Activated CD8-positive, alpha-beta memory T cell treated with anti-CD3 and anti-CD28 coated beads for 24 hours (primary cell): ENCODE measurements around the gene STARD6.
"Not testable (repeated sequence)": the region's sequence is repeated elsewhere in the genome, so short reads cannot be mapped to it uniquely, and the experiment has no call there.

Experiments
- DNase-seq: peaks from one replicate; pipeline ENCODE4 v3.0.0-alpha.2; 2020

Gene STARD6

DNA sequence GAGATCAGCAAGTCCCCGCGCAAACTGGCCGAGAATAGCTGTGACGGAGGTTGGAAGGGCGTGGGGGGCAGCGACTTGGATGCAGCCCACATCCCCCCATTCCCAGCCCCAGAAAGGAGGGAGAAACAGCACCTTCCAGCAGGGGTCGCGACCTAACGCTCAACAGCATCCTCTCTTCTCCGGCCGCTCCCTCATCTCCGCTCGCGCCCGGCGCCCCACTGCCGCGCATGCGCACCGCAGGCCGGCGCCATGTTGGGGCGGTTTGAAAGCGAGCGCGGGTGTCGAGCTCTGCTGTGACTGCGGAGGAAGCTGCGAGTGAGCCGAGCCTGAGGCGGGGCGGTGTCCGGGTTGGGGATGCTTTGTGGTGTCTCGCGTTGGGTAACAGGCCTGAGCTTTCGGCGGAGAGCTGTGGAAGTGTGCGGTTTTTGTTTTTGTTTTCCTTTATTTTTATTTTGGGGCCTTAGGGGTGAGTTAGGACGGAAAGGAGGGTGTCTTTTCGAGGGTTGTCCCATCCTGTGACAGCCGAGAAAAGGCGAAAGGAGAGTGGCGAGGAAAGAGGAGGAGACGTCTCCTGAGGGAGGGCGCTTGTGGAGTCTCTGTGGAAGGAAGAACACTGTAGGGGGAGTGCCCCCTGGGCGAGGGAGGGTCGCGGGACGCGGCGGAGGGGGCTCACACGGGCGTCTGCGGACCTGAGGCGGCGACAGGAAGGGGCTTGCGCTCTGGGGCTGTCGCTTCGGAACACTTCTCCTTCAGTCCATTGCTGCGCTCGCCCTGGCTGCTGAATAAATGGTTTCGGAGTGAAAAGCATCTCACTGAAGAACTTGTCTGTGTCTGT, at the start of gene STARD6, which contains the start of gene C18orf54:
Gene STARD6 (minus strand): TSS at position 199 of the 835 bp plus-strand sequence. CDS start 3,285 bp downstream, outside the sequence.
Gene C18orf54 (plus strand): TSS at position 247 of the 835 bp plus-strand sequence. CDS start 2,667 bp downstream, outside the sequence.
- DNase-seq: peak; percentile 92

DNA sequence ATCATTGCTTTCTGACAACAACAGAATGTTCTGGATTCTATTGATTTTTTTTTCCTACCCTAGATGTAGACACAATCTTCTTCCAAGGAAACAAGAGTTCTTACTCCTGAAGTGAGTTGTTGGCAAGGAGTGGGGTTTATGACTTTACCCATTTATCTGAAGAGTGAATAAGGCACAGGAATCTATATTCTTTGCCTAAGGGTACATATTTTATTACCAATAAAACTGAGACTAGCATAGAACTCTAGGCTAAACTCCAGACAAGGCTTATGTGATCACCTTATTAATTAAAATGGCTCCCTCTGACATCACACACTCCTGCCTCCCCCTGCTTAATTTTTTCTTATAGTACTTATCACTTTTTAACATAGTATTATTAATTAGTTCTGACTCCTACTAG, 47.6 kb upstream of the STARD6 start:
- no peak for DNase-seq

DNA sequence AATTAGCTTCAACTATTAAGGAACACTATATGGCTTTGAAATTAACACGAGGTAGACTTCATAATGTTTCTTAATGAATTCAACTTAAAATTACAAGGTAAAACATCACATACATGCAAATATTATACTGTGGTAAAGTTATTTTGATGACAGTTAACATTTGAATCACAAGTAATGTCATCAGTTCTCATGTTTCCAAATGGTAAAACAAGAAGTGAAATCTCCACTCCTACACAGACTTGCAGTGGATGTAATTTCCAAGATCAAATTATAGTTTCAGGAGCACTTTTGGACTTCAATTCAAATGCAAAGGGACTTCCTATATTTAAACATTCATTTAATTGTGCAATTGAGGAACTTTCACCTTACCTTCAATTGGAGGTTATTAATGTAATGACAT, 39.1 kb upstream of the STARD6 start:
- no peak for DNase-seq

DNA sequence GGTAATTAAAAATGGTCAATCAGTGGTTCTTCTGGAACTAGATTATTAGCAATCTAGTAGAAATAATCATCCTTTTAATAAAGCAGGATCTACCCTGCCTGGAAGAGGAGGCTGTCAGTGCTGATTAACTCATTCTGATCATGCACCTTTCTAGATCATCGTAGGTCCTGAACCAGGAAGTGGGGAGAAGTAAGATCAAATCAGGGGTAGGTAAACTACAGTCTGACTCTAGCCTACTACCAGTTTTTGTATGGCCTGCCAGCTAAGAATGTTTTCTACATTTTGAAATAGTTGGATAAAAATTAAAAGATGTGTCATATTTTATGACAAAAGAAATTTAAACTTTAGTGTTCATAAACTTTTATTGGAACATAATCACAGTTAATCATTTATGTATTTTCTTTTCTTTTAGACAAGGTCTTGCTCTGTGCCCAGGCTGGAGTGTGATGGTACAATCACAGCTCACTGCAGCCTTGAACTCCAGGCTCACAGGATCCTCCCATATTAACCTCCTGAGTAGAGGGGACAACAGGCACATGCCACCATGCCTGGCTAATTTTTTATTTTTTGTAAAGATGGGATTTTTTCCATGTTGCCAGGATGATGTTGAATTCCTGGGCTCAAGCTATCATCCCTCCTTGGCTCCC, 36.1 kb upstream of the STARD6 start:
- DNase-seq: no peak

DNA sequence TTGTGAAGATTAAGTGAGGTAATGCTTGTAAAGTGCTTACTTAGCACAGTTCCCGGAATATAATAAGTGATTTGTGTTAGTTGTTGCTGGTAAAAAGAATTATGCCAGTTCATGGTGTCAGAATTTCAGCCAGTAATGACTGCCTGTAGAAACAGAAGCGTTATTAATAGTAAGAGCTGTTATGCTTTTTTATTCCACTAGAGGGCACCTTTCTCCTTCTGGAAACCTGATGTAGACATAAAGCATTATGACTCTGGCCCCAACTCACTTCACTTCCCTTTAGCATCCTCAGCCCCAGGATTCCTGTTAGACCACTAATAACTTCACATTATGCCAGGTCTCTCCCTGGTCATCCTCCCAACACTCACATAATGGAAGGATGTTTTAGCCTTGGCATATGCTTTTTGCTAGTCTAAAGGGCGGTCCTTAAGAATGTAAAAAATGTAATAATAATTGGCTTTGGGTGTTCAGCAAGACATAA, 34.9 kb upstream of the STARD6 start:
- DNase-seq: no peak

GRCh38 chr18:54390838-54391237, 33.2 kb upstream of the STARD6 start:
- no peak for DNase-seq

- DNase-seq: no peak
Observed at GRCh38 chr18:54389143-54389505, 31.5 kb upstream of the STARD6 start.

DNA sequence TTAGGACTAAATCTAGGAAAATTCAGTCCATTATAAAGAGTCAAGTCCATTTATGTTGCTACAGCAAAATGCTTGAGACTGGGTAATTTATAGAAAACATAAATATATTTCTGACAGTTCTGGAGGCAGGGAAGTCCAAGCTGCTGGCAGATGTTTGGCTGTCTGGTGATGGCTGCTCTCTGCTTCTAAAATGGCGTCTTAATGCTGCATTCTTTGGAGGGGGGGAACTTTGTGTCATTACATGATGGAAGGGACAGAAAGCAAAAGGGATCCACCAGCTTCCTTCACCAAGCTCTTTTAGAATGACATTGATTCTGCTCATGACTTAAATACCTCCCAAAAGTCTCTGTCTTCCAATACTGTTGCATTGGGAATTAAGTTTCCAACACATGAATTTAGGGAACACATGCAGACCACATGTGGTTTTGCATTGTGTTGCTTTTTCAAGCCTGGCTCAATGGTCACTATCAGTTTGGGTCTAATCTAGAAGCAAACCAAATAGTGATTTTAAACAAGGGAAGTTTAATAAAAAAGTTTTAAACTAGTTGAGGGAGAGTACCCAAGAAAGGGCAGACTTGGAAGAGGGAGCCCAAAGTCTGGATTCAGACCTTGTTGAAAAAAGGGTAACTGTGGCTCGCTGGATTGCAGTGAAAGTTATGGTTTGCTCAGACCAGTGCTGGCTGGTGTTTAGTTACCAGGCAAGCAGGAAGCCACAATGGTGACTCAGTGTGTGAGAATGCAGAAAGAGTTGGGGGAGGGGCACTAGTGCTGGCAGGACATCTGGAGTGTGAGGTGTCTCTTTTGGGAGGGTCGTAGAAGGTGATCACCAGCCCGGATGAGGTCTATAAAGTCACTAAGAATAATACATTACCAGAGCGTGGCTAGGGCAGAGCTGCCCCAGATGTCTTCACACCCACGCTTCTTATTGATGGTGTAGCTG, 30.8 kb upstream of the STARD6 start:
- DNase-seq: no peak

GRCh38 chr18:54387631-54388030, 30.0 kb upstream of the STARD6 start:
- no peak for DNase-seq

DNA sequence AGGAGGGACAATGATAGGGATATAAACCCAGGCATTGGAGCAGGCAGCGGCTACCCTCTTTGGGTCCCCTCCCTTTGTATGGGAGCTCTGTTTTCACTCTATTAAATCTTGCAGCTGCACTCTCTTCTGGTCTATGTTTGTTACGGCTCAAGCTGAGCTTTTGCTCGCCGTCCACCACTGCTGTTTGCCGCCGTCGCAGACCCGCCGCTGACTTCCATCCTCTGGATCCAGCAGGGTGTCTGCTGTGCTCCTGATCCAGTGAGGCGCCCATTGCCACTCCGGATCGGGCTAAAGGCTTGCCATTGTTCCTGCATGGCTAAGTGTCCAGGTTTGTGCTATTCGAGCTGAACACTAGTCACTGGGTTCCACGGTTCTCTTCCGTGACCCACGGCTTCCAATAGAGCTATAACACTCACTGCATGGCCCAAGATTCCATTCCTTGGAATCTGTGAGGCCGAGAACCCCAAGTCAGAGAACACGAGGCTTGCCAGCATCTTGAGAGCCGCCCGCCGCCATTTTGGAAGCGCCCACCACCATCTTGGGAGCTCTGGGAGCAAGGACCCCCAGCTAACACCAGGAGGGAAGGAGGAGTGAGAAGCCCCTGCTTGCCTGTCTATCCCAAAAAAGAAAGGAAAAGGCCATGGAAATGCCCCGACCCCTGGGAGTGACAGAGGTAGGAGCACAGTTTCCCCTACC, 29.3 kb upstream of the STARD6 start:
- DNase-seq: not testable (repeated sequence)

DNA sequence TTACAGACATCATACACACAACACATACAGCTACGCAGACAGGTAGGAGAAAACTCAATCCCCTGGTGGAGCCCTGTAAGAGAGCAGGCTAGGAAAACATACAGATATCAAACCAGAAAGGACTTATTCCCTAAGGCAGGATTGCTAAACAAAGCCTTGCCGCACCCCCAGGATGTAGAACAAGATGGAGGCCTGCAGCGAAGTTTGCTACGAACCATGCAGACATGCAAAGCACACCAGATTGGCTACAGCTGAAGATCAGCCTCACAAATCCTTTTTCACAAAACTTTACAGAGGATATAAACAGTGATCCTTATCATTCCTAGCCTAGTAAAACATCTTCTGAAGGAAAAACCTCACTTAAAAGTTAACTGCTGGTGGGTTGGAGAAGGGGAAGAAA, 28.4 kb upstream of the STARD6 start:
- no peak for DNase-seq

DNA sequence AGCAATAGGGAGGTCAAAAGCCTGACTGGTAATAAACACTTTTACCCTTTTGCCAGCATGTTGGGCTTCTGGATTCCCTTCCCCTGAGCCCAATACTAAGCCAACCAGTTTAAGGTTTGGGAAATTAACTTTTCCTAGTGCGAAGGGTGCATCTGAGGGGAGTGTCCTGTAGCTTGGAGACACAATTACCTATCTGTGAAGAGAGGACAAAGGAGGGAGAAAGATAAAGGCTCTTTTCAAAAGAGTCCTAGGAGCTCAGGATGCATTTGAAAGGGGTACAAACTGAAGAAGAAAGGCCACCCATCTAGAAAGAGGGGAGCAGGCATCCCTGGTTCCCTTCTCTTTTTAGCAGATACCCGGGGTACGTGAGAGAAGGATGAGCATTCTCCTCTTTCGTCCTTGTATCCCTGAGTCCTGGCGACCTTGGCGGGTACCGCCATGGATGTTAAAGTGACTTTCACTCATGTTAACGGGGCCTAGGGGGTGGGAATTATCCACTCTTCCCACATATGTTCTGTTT, 25.1 kb upstream of the STARD6 start:
- DNase-seq: no peak

DNA sequence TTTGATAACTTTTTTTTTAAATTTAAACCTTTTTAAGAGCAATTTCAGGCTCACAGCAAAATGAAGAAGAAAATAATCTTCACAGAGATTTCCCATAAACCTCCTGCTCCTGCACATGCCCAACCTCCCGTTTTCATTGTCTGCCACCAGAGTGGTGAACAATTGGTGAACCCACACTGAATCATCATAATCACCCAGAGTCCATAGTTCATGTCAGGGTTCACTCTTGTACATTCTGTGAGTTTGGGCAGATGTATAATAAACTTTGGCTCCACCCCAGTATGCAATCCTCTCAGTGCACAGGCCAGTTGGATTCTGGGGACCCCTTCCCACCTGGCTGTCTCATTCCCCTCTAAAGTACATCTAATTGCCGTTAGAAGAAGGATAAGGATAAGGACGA, 24.4 kb upstream of the STARD6 start:
- DNase-seq: no peak

- DNase-seq: no peak
Observed at GRCh38 chr18:54381640-54382039, 24.0 kb upstream of the STARD6 start.

- no peak for DNase-seq
Observed at GRCh38 chr18:54378057-54378456, 20.4 kb upstream of the STARD6 start.

DNA sequence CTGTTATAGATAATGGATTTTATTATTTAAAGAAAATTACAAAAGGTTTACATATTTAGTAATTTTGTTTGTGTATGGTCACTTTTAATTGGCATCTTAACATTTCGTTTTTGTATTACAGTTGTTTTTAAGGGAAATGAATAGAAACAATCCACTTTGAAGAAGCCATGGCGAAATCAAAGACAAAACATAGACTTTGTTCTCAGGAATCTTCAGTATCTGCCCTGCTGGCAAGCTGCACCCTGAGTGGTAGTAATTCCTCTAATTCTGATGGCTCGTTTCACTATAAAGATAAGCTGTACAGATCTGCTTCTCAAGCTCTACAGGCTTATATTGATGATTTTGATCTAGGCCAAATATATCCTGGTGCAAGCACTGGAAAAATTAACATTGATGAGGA, 2.7 kb upstream of the STARD6 start:
- DNase-seq: no peak

GRCh38 chr18:54359233-54359632, 1.6 kb upstream of the STARD6 start:
- DNase-seq: no peak

GRCh38 chr18:54358495-54359040, 910 bp upstream of the STARD6 start:
- no peak for DNase-seq

- DNase-seq: no peak
Observed at GRCh38 chr18:54357082-54357659, 487 bp downstream of the STARD6 start.

DNA sequence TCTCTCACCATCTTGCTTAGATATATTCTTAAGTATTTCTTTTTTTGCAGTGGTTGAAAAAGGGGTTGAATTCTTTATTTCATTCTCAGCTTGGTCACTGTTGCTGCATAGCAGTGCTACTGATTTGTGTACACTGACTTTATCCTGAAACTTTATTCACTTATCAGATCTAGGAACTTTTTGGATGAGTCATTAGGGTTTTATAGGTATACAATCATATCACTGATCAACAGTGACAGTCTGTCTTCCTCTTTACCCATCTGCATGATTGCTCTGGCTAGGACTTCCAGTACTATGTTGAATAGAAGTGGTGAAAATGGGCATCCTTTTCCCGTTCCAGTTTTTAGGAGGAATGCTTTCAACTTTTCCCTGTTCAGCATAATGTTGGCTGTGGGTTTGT, 6.5 kb downstream of the STARD6 start:
- DNase-seq: no peak

- DNase-seq: no peak
Observed at GRCh38 chr18:54338230-54338629, 19.4 kb downstream of the STARD6 start.
